Loucy (cell line): ENCODE results near the gene CACNA1C.

Source experiments
- EZH2phosphoT487 ChIP-seq: fragments of 200-600 bp; IDR thresholded peaks from 2 replicates; pipeline ENCODE4 v1.6.1; 2018; ENCODE audit warnings: antibody characterized with exemption, mild to moderate bottlenecking, moderate library complexity, borderline replicate concordance
- TF ChIP-seq, protein P1 (sequence below): fragments of 200-600 bp; sonication (generic); conservative IDR thresholded peaks from 2 replicates; pipeline ENCODE4 v1.5.1; 2014; ENCODE audit warnings: mild to moderate bottlenecking, antibody characterized with exemption, low read length

GRCh38 chr12:2177003-2177402 is 124.2 kb downstream of the CACNA1C start:
- TF ChIP-seq, protein P1, sequence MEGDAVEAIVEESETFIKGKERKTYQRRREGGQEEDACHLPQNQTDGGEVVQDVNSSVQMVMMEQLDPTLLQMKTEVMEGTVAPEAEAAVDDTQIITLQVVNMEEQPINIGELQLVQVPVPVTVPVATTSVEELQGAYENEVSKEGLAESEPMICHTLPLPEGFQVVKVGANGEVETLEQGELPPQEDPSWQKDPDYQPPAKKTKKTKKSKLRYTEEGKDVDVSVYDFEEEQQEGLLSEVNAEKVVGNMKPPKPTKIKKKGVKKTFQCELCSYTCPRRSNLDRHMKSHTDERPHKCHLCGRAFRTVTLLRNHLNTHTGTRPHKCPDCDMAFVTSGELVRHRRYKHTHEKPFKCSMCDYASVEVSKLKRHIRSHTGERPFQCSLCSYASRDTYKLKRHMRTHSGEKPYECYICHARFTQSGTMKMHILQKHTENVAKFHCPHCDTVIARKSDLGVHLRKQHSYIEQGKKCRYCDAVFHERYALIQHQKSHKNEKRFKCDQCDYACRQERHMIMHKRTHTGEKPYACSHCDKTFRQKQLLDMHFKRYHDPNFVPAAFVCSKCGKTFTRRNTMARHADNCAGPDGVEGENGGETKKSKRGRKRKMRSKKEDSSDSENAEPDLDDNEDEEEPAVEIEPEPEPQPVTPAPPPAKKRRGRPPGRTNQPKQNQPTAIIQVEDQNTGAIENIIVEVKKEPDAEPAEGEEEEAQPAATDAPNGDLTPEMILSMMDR: no peak
- no peak for TF ChIP-seq EZH2phosphoT487
